Measurements from ENCODE around the gene DMRT2. TPM values are rescaled to one million over a fixed set of nuclear protein-coding genes. Genes with fewer than 3 reads are reported as not detected.

The DMRT2 gene
- total RNA-seq, 4 donors from 2014 or later = 6.8 to 19.0 (median 7.8) TPM

Small RNA genes within 50 kb of the gene (small RNA-seq; reads per million reads assigned to genes)
- gene RNU6-1073P = not detected

Other genes with a start within 250 kb of the DMRT2 start
- gene DMRT1, start 208.7 kb upstream of the DMRT2 start, total RNA-seq = not detected
- gene DMRT3, start 73.7 kb upstream of the DMRT2 start, total RNA-seq = under 1 TPM in 3 of 4 donors, not detected in 1; 0.34 to 0.75 (median 0.44) TPM